Amygdala (tissue), 56 donors: ENCODE results near the gene TEPSIN.

Experiments used
- DNase-seq, 56 donors: peaks; one replicate each; lab custom pipeline; 2025; lab: John Stamatoyannopoulos, UW

TEPSIN gene

DNA sequence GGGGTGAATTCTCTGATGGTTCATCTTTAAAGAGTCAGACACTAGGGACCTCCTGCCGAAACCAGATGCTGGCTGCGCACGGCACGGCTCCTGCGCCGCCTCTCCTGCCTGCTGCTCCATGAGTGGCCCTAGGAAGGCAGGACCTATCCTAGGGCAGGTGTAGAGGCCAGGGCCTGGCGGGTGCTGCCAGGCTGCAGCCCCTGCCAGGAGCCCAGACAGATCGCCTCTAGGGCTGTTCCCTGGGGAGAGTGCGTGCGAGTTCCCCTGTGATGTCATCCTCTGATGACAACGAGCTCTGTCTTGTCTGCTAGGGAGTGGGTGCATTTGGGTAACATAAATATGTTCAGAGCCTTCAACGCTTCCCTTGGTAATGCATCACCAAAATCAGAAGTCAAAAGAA lies 32.4 kb upstream of the TEPSIN start:
- DNase-seq: no peak

DNA sequence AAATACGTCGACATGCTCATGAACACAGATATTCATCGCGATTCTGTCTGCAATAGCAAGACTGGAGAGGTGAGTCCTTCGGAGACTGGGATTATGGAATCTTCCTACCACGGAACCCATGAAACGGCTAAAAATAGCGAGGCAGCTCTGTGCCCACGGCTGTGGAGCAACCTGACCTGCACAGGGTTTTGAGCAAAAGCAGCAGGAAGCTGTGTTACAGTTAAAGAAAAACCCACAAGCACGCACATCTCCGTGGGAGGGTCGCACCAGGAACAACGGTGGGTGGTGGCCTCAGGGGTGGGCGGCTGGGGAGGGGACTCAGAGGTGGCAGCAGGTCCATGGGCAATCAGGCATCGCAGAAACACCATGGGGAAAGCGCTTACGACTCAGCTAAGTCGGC lies 31.4 kb upstream of the TEPSIN start:
- DNase-seq: peak in 1 of 56 donors; percentile 17

DNA sequence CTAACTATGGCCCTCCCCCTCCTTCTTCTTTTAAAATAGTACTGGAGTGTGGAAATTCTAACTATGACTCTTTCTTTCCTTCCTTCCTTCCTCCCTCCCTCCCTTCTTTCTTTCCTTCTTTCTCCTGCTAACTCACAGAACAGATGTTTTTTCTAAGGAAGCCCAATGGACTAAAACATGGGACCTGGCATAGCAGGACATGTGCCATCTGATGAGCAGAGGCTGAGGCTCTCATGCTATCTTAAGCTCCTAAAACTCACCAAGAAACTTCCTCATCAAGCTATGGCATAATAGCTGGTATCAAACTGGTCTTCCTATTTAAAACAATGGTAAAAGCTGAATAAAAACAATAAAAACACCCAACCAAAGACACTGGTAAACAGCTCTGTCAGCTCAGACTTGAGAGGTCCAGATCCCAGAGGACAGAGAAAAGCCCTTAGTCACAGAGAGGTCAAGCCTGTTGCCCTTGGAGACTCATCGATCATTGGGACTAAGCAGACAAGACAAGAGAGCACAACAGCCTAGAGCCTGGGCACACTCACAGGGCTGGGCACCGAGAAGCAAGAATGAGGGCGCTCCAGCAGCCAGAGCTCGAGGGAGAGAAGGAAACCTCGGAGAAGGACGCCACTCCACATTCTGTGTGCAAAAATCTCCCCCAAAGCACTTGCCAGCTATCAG lies 28.7 kb upstream of the TEPSIN start:
- no peak for DNase-seq

DNA sequence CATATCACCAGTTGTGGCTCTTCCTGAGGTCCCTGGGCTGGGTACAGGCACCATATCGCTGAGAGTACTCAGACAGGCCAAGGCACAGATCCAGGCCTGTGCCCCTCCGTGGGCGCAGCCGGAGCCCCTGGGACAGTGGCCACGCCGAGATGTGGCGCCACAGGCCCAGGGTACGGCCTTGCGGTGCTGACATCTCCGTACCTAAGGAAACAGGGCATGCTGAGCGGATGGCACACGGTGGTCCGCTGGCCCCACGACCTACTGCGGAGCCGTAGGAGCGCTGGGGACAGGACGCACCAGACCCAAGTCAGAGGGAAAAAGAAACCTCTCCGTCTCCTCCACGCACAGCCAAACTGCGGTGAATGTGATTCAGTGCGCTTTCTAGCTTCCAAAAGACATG lies 26.7 kb upstream of the TEPSIN start:
- no peak for DNase-seq

DNA sequence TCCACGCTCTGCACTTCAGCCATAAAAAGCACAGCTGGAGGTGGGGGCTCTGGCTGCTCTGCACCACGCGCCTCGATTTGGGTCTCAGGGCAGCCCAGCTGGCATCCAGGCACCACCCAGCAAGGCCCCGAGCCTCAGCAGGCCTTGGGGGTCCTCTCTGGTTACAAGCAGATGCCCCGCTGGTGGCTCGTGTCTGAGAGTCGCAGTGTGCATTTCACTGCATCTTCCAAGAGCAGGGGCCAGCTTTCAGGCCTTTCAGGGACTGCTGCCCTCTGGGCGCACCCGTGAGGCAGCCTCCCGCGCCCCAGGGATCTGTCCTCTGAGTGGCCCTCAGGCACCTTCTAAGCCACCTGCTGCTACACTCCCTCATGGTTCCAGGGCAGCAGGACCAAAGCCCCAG lies 25.8 kb upstream of the TEPSIN start:
- no peak for DNase-seq

DNA sequence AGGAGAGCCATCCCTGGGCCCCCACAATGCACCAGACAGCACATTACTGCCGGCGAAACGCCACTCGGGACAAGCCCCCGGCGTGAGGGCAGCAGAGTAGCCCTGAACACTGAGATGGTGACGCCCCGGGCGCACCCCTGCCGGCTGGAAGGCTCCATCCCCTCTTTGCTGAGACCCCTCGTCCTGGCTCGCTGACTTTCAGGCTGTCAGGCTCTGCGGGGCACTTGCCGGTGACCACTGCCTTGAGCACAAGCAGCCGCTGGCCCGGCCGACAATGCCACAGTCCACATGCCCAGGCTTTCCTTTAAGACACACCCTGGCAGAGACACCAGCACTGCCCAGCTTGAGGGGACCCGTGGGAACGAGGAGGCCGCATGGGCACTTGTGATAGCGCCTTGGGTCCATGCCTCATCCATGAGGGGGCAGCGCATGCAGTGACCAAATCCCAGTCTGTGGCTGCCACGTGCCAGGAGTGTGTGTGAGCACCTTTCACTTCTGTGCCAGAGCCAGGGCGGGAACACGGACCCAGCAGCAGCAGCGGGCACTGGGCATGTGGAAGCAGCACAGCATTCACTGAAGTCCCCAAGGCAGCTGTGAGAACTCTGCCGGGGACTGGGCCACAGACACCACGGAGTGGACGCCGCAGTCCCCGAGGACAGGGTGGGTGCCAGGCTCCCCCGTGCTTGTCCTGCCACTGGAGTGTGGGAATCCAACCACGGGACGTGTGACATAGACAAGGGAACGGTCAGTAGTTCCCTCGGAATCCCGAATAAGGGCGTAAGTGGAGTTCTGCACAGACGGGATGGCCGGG lies 24.7 kb upstream of the TEPSIN start:
- no peak for DNase-seq

DNA sequence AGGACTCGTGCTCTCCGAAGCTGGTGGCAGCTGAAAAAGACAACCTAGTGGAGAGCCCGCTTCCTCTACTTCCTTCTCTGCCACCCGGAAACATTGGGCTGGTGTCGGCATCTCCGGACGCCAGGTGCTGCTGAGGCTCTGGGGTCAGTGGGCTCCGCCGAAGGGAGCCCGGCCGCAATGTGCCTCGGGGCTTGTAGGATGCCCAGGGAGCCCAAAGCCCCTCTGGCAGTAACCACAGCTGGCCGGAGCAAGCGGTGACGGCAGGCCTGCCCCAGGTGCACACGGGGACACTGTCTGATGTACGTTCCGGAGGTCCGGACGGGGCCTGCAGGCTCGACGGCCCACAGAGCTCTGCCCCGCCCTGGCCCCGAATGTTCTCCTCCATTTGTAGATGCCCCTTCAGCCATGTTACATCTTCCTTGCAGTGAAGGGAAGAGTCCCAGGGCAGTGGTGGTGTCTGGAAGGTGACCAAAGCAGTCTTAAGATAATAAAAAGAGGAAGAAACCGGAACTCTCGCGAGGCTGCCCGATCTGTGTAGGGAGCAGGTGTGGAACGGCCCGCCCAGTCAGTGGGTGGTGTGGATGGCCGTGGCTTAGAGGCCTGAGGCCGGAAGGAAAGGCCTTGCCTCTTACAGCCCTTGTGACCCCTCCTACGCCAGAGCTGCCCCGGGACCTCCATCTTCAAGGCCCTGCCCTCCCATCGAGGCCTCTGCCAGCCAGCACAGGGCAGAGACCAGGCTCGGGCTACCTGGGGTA lies 22.9 kb upstream of the TEPSIN start:
- no peak for DNase-seq

DNA sequence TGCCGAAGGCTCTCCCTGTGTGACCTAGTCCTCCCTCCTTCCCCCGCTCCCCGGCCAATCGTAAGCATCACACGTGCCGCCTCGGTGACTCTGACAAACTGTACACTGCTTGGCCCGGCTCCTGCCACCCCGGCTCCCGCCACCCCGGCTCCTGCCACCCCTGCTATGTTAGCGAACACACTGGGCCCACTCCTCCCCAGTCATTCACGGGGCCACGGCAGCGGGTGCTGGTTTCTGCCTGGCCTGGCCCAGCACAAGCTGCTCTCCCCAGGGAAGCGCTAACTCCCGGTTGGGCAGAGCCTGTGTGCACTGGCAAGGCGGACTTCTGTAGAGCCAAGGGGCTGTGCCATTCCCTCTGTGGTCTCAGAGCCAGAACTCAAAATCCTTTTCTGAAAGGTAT lies 22.2 kb upstream of the TEPSIN start:
- no peak for DNase-seq

DNA sequence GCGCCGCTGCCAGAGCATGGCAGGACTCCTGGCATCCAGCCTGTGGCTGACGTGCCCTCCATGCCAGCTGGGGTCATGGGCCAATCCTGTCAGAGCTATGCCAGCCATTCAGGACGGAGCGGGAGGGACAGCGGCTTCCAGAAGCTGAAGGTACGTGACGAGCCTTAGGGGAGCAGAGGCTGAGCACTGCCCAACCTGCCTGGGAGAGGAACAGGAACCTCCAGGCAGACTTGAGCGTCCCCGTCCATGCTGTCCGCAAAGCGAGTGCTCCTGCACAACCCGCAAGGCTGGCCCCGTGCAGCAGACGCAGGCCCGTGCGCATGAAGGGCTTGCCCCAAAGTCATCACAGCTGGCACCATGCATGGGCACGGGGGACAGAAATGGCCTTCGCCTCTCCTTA lies 21.8 kb upstream of the TEPSIN start:
- no peak for DNase-seq

DNA sequence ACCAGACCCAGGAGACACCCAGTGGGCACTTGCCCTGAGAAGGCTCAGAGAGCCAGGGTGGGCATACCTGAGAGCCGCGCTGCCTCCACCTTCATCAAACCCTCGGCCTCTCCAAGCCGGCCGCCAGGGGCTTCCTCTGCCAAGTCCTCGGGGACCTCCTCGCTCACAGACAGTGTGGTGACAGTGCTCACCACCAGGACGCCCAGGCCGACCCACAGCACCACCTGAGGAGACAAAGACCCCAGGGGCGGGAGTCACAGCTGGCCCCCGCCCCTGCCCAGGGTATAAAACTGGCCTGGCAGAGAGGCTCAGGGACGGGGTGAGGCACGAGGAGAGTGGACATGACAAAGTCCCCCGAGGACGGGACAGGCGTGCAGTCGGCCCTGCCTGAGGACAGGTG lies 21.3 kb upstream of the TEPSIN start:
- DNase-seq: no peak

DNA sequence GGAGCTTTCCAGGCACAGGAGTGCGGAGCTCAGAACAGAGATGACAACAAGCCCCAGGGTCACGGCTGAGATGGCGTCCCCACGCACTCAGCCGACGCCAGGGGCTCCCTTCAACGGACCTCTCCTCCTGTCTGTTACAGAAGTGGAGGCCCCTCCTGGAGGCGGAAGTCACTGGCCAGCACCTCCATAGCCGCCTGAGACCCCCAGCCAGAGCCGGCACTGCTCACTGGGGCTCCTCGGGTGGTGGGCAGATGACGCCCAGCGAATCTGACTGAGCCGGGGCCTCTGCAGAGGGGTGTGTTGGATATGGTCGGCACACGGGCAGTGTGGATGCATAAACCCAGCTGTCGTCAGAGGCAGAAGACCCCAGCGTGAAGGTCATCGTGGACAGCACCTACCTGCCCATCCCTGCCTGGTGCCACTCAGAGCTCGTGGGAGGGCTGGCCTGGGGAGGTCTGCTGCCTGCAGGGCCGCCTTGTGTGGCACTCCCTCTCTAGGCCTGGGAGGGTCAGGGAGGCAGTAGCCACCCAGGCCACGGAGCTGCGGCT lies 20.3 kb upstream of the TEPSIN start:
- DNase-seq: no peak

DNA sequence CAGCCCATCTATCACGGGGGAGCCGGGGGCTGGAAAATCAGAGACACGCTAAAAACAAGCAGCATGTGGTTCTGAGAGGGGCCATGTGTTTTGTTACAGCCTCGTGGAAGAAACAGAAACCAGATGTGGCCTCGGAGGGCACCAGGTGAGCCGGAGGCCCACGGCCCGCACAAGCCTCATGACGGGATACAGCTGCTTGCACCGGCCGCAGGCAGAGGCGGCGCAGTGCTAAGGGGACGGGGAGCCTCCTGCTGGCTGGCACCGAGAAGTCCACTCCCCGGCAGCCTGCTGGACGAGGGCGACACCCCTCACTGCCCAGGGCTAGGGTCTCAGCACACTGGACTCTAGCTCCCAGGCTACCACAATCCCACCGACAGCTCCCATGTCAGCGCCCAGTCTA lies 19.4 kb upstream of the TEPSIN start:
- DNase-seq: no peak

DNA sequence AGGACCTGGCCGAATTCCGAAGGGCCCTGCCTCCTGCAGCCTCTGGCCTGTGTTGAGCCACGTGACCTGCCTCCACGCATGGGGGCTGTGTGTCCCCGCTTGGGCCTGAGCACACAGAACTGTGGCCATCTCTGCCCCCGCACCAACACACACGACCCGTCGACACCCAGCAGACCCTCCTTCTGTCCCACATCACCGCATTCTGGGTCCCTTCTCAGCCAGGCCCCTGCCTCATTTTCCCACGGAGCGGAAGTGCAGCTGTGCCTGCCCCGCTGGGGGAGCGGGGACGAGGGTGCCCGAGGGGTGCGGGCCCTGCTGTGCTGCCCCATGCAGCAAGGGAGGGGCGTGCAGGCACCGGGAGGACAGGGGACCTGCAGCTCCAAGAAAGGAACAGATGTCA lies 18.7 kb upstream of the TEPSIN start:
- DNase-seq: no peak

DNA sequence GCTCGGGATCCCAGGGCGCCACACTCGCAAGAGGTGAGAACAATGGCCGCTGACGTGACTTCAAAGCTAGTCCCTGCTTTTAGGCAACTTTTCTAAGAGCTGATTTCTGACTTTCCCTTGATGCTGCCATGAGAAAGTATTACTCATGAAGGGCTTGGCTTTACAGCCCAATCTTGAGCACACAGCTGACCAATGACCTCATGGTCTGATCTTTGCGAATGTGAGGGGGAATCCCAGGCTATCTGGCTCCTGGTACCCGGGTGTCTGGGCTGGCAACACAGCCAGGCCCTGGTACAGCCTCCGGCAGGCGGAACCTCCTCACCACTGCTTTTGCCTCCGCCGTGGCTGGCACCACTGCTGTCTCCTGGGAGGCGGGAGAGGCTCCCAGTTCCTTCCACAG lies 17.8 kb upstream of the TEPSIN start:
- DNase-seq: no peak

DNA sequence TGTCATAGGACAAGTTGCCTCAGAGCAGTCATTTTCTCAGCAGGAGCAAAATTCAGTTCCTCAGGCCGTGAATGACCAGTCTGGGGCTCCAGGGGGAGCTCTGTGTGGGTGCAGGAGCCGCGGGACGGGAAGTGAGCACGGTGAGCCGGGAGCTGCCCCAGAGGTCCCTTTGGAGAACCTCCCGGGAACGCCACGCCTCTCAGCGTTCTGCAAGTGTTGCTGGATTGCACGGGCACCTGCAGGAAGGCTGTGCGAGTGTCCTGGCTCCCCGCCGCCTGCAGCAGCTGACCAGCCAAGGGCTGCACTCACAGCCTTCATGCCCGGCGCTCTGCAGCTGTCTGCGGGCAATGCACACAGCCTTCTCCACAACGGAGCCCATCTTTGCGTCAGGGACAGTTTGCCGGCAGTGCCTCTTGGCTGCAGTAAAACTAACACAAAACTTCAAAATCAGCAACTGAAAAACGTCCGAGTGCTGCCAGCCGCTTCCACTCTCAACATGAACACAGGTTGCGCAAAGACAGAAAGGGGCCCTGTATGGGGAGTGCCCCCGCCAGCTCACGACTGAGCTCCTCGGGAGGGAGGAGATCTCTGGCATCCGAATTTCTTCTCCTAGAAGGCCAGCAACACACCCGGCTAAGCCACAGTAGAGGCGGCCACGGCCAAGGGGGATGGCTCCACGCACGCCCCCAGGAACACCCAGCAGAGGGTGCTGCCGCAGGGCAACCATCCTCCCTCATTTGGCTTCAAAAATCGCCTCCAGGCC lies 16.3 kb upstream of the TEPSIN start:
- peak in 38 of 56 donors; percentile 10 to 69 (median 34) for DNase-seq

DNA sequence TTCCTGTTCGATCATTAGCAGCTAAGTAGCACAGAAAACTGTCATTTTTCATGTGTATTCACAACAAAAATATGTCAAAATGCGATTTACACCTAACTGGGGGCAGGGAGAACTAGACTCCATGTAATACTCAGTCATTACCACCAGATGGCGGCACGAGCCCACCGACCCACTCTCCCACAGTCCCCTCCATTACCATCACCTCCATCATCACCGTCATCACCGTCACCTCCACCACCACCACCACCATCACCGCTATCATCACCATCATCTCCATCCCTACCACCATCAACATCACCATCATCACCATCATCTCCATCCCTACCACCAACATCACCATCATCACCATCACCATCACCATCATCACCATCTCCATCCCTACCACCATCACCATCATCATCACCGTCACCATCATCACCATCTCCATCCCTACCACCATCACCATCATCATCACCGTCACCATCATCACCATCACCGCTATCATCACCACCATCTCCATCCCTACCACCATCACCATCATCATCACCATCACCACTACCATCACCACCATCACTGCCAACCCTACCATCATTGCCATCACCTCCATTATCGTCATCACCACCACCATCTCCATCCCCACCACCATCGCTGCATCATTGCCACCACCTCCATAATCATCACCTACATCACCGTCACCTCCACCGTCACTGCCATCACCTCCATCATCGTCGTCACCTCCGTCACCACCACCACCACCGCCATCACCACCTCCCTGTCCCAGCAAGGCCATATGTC lies 14.7 kb upstream of the TEPSIN start:
- peak in 21 of 56 donors; percentile 5 to 60 (median 26) for DNase-seq

DNA sequence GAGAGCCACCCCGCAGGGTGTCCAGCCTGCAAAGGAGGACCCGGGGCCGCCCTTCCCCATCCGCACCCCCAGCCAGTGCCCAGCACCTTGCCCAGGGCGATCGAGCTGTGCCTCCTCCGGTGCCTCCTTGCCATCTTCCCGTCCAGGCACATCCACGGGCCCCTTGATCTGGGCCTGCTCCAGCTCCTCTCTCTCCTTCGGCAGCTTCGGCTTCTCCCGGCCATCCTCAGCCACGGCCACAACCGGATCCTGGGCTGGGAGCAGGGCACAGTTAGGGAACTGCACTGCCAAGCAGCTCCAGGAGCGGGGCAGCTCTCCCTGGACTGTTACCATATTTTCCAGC lies 14.1 kb upstream of the TEPSIN start:
- no peak for DNase-seq

DNA sequence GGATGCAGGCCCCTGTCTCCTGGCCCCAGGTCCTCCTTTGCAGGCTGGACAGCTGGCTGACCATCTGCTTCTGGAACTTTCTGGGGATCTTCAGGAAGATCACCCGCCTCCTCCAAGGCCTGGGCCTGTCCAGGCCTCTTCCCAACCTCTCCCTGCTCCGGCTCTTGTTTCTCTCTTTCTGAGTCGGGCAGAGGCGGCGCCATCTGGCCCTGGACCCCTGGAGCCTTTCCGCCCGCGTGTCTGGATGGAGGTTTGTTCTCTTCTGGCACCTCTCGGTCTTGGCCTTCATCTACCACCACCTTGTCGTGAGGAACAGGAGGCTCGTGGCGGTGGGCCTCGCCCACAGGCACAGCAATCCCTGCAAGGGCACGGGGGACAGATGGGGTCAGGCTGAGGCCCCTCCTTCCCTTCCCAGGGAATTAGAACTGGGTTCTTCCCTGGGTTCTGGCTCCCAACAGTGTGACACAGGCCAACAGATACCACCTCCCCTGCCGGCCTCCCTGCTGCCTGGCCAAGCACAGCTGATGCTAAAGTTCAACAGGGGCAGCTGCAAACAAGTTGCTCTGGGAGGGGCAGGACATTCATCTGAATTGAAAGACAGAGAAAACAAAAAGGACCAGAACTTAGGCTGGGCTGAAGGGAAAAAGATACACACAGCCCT lies 13.6 kb upstream of the TEPSIN start:
- DNase-seq: no peak

DNA sequence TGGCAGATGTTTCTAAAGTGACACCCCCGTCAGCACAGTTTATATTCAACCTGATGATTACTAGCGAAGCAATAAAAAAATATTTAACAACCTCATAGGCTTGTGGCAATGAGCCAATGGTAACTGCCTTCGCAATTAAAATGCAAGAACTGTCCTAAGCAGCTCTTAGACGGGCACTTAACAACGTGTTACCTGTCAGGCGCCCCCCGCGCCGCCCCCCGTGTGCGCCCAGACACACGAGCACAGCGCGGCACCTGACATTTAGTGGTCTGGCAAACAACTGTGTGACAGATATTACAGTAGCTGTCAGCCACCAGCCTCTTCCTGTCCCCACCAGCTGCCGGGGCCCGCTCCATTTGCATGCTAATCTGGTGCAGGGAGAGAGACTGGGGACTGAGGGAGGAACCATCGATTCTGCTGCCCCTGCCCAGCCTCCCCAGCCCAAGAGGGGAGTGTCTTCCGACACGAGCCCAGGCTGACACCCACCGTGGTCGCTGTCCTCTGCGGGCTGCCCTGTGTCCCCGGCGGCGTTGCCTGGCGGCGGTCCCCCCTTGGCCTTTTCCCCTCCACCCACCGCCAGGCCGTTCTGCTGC lies 12.9 kb upstream of the TEPSIN start:
- peak in 2 of 56 donors; percentile 13 to 21 for DNase-seq
